ENCODE data around the gene EFL1. TPM values are rescaled to one million over a fixed set of nuclear protein-coding genes. Genes with fewer than 3 reads are reported as not detected.

The EFL1 gene
- polyA plus RNA-seq, 1 donor from 2014 or later: 16.8 TPM

DNA sequence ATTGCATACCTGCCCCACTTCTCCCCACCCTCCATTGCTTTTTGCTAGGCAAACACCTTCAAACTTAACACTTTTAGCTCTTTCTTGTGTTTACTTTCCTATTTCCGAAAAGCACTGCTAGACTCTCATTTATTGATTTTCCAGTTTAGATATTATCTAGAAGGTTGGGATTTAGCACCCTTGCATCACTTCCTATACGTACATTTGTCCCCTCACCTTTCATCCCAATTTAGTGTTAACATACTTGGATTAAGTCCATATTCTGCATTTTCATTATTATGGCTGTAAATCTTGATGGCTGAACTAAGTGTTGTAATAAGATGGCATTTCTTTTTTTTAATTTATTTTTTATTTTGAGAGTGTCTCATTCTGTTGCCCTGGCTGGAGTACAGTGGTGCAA is 47.3 kb upstream of the EFL1 start:
- no peaks in the 10 kb centered on the region for H4K20me1 ChIP-seq (ENCODE audit: insufficient read depth)
- no peak overlapping the region for H2AFZ ChIP-seq (ENCODE audit: low read depth, low read length)
- H3K9me3 ChIP-seq (ENCODE audit: low read length): no peaks in the 10 kb centered on the region
- H3F3A ChIP-seq (ENCODE audit: insufficient read depth, low read length, poor library complexity, severe bottlenecking): no peaks in the 10 kb centered on the region
- no peaks in the 10 kb centered on the region for H3K36me3 ChIP-seq (ENCODE audit: insufficient read depth, low read length)
- no peaks in the 10 kb centered on the region for H3K9me2 ChIP-seq (ENCODE audit: insufficient read depth, low read length)
- no peak overlapping the region for H3K4me2 ChIP-seq (ENCODE audit: low read length)
- no peaks in the 10 kb centered on the region for H3K27me3 ChIP-seq (ENCODE audit: insufficient read depth, low read depth, low read length)
- no peak overlapping the region for H3K4me3 ChIP-seq (ENCODE audit: low read length)
- no peak for TF ChIP-seq TAF1 (IDR thresholded peaks at IDR 0.05; ENCODE audit: low read depth)
- TF ChIP-seq POLR2AphosphoS5 (IDR thresholded peaks at IDR 0.05): no peak
- no peak for TF ChIP-seq EP300 (conservative IDR thresholded peaks at IDR 0.05; ENCODE audit: poor library complexity, severe bottlenecking)
- TF ChIP-seq RAD21 (conservative IDR thresholded peaks at IDR 0.05): no peak
- TF ChIP-seq, protein P1, sequence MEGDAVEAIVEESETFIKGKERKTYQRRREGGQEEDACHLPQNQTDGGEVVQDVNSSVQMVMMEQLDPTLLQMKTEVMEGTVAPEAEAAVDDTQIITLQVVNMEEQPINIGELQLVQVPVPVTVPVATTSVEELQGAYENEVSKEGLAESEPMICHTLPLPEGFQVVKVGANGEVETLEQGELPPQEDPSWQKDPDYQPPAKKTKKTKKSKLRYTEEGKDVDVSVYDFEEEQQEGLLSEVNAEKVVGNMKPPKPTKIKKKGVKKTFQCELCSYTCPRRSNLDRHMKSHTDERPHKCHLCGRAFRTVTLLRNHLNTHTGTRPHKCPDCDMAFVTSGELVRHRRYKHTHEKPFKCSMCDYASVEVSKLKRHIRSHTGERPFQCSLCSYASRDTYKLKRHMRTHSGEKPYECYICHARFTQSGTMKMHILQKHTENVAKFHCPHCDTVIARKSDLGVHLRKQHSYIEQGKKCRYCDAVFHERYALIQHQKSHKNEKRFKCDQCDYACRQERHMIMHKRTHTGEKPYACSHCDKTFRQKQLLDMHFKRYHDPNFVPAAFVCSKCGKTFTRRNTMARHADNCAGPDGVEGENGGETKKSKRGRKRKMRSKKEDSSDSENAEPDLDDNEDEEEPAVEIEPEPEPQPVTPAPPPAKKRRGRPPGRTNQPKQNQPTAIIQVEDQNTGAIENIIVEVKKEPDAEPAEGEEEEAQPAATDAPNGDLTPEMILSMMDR (IDR thresholded peaks at IDR 0.05; ENCODE audit: poor library complexity, severe bottlenecking): no peak
- TF ChIP-seq, protein P2, sequence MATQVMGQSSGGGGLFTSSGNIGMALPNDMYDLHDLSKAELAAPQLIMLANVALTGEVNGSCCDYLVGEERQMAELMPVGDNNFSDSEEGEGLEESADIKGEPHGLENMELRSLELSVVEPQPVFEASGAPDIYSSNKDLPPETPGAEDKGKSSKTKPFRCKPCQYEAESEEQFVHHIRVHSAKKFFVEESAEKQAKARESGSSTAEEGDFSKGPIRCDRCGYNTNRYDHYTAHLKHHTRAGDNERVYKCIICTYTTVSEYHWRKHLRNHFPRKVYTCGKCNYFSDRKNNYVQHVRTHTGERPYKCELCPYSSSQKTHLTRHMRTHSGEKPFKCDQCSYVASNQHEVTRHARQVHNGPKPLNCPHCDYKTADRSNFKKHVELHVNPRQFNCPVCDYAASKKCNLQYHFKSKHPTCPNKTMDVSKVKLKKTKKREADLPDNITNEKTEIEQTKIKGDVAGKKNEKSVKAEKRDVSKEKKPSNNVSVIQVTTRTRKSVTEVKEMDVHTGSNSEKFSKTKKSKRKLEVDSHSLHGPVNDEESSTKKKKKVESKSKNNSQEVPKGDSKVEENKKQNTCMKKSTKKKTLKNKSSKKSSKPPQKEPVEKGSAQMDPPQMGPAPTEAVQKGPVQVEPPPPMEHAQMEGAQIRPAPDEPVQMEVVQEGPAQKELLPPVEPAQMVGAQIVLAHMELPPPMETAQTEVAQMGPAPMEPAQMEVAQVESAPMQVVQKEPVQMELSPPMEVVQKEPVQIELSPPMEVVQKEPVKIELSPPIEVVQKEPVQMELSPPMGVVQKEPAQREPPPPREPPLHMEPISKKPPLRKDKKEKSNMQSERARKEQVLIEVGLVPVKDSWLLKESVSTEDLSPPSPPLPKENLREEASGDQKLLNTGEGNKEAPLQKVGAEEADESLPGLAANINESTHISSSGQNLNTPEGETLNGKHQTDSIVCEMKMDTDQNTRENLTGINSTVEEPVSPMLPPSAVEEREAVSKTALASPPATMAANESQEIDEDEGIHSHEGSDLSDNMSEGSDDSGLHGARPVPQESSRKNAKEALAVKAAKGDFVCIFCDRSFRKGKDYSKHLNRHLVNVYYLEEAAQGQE (IDR thresholded peaks at IDR 0.05; ENCODE audit: borderline replicate concordance): no peak
- H3K79me2 ChIP-seq (replicated peaks; ENCODE audit: insufficient read depth, low read length): no peaks in the 10 kb centered on the region
- H3K27ac ChIP-seq (ENCODE audit: low read length): no peak overlapping the region
- no peak overlapping the region for H3K9ac ChIP-seq (ENCODE audit: low read length)

DNA sequence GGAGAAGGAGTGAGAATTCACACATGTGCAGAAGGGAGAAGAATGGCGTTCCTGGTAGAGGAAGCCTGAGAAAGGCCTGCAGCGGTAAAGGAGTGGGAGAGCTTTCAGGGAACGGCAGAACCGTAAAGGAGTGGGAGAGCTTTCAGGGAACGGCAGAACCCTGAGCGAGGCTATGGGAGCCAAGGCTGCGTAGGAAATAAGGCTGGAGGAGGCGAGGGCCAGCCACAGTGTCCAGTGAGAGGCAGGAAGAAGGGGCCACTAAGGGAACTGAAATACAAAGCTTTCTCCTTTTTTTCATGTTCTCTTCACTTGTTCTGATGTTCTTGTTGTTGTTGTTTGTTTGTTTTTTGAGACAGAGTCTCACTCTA is 45.2 kb upstream of the EFL1 start:
- no peaks in the 10 kb centered on the region for H3K9me3 ChIP-seq (ENCODE audit: low read length)
- no peaks in the 10 kb centered on the region for H3K79me2 ChIP-seq (replicated peaks; ENCODE audit: insufficient read depth, low read length)
- TF ChIP-seq TAF1 (IDR thresholded peaks at IDR 0.05; ENCODE audit: low read depth) (no peak), RAD21 (conservative IDR thresholded peaks at IDR 0.05) (no peak), EP300 (conservative IDR thresholded peaks at IDR 0.05; ENCODE audit: poor library complexity, severe bottlenecking) (no peak), POLR2AphosphoS5 (IDR thresholded peaks at IDR 0.05) (no peak), EZH2 (IDR thresholded peaks at IDR 0.05; ENCODE audit: borderline replicate concordance, insufficient read depth, low read length, poor library complexity, severe bottlenecking) (no peak), SMC3 (conservative IDR thresholded peaks at IDR 0.05; ENCODE audit: poor library complexity) (no peak), MXI1 (conservative IDR thresholded peaks at IDR 0.05; ENCODE audit: poor library complexity, severe bottlenecking) (no peak)
- TF ChIP-seq, protein P1 (IDR thresholded peaks at IDR 0.05; ENCODE audit: poor library complexity, severe bottlenecking): no peak
- TF ChIP-seq, protein P2 (IDR thresholded peaks at IDR 0.05; ENCODE audit: borderline replicate concordance): no peak
- no peaks in the 10 kb centered on the region for H3F3A ChIP-seq (ENCODE audit: insufficient read depth, low read length, poor library complexity, severe bottlenecking)
- no peak overlapping the region for H3K9ac ChIP-seq (ENCODE audit: low read length)
- H2AFZ ChIP-seq (ENCODE audit: low read depth, low read length): no peak overlapping the region
- no peaks in the 10 kb centered on the region for H3K27me3 ChIP-seq (ENCODE audit: insufficient read depth, low read depth, low read length)
- H3K4me2 ChIP-seq (ENCODE audit: low read length): no peak overlapping the region
- H3K36me3 ChIP-seq (ENCODE audit: insufficient read depth, low read length): no peaks in the 10 kb centered on the region
- no peak overlapping the region for H3K4me3 ChIP-seq (ENCODE audit: low read length)
- H3K9me2 ChIP-seq (ENCODE audit: insufficient read depth, low read length): no peaks in the 10 kb centered on the region
- no peaks in the 10 kb centered on the region for H4K20me1 ChIP-seq (ENCODE audit: insufficient read depth)
- no peak overlapping the region for H3K27ac ChIP-seq (ENCODE audit: low read length)
